Stimulated activated CD4-positive, alpha-beta T cell treated with anti-CD3 and anti-CD28 coated beads, Interleukin-4, amount 100 ng/mL, for 4 hours (primary cell): ENCODE data around the gene GLYATL3.

Source experiments
- DNase-seq, 2 experiments: peaks; one replicate each; pipeline ENCODE4 v3.0.0-alpha.2; 2020

The GLYATL3 gene

DNA sequence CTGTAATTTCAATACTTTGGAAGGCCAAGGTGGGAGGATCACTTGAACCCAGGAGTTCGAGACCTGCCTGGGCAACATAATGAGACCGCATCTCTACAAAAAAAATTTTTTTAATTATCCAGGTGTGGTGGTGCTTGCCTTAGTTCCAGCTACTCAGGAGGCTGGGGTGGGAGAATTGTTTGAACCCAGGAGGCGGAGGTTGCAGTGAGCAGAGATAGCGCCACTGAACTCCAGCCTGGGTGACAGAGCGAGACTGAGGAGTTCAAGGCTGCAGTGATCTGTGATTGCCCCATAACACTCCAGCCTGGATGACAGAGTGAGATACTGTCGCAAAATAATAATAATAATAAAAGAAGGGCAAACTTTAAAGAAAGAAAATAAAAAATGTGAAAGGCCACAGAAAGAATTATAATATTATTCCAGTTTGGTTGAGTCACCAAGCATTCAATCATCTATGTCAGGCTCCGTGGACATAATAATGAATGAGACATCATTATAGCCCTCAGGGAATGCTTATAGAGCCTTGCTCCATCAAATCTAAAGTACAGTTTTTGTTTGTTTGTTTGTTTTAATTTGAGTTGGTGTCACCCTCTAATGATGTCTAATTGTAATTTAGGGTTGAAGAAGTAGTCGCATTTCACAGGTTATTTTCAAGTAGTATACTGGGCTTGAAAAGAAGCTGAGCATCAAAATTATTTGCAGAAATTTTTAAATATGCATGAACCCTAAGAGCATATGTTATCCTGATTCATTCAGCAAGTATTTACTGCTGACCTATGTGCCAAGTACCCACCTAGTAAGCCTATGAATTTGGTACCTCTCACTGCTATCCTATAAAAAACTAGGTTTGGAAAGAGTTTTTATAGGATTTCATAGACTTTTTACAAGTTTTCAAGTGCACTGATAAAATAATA, 15.1 kb downstream of the GLYATL3 start:
- DNase-seq: no peak

GRCh38 chr6:49515485-49516146, 15.9 kb downstream of the GLYATL3 start:
- no peak for DNase-seq

GRCh38 chr6:49516147-49516505, 16.4 kb downstream of the GLYATL3 start:
- DNase-seq: no peak

DNA sequence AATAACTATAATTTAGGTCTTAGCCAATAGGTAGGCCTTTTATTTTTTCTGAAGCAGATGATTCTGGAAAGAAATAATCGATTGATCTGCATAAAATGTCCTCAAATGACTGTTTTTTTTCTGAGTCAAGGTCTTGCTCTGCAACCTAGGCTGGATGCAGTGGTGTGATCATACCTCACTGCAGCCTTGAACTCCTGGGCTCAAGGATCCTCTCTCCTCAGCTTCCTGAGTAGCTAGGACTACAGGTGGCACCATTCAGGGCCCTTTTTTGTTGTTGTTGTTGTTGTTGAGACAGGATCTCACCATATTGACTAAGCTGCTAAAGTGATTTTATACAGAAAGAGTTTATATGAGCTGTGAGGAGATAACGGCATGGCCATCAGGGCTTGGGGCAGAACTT, 18.2 kb downstream of the GLYATL3 start:
- no peak for DNase-seq

GRCh38 chr6:49519660-49520059, 19.9 kb downstream of the GLYATL3 start:
- DNase-seq: no peak

DNA sequence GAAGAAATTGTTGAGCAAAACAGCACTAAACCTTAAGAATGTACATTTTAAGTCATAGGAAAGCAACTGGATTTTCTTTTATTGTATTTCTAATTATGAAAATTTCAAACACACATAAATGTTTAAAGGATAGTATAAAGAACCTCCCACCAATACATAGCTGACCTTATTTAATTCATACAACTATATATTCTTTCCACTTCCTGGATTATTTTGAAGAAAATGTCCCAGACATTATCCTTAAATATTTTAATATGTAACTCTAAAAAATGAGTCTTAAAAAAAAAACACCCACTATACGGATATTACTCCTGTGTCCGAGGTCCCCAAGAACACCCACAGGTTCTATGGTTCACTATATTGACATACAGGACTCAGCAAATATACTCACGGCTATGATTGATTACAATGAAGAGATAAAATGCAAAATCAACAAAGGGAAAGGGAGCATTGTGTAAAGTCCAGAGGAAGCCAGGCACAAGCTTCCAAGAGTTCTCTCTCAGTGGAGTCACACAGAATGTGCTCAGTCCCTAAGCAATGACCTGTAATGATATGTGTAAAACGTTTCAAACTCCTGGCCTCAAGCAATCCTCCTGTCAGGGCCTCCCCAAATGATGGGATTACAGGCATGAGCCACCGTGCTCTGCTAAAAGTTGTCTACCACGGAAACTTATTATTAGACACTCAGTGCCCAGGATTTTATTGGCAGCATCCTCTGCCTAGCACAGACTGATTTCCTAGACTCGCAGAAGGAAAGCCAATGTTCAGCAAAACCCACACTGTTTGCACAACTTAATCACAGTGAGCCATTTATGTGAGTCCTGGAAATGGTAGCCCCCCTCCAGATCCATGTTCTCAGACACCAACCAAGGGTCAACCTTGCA, 23.2 kb downstream of the GLYATL3 start:
- no peak for DNase-seq

GRCh38 chr6:49523901-49524300, 24.2 kb downstream of the GLYATL3 start:
- DNase-seq: no peak

- no peak for DNase-seq
Observed at GRCh38 chr6:49524541-49524940, 24.8 kb downstream of the GLYATL3 start.

DNA sequence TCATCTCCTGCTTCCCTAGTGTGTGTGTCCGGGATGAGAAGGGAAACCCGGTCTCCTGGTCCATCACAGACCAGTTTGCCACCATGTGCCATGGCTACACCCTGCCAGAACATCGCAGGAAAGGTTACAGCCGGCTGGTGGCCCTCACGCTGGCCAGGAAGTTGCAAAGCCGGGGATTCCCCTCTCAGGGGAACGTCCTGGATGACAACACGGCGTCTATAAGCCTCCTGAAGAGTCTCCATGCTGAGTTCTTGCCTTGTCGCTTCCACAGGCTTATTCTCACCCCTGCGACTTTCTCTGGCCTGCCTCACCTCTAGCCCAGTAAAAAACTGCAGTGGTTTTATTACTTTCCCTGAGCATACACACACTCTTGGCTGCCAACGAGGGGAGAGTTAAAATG, 26.9 kb downstream of the GLYATL3 start:
- DNase-seq: no peak

GRCh38 chr6:49527320-49527719, 27.6 kb downstream of the GLYATL3 start:
- no peak for DNase-seq

GRCh38 chr6:49528571-49528970, 28.8 kb downstream of the GLYATL3 start:
- no peak for DNase-seq

DNA sequence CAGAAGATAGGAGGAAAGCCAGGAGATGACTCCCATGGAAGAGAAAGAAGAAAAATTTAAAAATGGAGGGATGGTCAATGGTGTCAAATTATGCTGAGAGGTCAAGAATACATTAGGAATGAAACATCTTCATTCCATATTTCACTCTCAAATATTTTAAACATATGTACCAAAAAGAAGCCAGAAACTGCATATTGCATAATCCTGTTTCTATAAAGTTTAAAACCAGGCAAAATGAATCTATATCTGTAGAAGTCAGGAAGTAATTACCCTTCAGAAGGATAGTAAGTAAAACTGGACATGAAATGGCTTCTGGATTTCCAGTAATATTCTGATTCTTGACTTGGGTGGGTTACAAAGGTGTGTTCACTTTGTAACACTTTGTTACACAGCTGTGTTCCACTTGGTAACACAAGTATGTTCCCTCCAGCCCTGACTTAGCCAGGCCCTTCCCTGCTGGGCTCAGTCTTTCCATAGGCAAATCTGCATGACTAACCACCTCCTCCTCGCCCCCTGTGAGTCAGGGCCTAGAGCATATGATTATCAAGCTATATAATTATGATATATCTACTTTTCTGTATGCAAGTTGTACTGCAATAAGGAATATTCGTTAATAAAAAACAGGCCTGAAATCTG, 30.5 kb downstream of the GLYATL3 start:
- no peak for DNase-seq

- DNase-seq: no peak
Observed at GRCh38 chr6:49531774-49532569, 32.2 kb downstream of the GLYATL3 start.

DNA sequence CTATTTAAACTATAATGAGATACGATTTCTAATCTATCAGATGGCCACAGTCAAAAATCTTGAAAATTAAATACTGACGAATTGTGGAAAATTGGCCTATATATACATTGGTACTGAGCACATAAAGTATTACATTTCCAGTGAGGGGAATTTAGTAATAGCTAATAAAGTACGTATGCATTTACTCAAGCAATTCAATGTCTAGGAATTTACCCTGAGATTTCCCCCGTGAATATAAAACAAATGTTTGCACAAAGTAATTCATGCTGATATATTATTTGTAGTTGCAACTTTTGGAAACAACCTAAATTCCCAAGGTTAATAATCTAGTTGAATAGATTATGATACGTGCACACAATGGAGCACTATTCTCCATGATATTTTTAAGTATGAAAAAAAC, 36.1 kb downstream of the GLYATL3 start:
- DNase-seq: no peak

DNA sequence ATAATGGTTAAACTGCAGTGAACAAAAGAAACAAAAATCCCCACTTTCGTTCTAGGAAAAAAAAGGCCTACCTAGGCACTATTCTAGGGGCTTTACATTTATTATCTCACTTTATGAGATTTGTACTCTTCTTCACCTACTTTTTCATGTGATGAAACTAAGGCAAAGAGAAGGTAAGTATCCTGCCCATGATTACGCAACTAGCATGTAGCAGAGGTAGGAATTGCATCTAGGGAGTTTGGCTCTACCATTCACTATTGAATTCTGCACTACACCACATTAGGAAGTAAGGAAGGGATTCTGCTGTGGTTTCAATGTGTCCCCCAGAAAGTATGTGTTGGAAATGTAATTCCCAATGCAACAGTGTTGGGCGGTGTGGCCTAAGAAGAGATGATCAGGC, 39.4 kb downstream of the GLYATL3 start:
- DNase-seq: no peak

DNA sequence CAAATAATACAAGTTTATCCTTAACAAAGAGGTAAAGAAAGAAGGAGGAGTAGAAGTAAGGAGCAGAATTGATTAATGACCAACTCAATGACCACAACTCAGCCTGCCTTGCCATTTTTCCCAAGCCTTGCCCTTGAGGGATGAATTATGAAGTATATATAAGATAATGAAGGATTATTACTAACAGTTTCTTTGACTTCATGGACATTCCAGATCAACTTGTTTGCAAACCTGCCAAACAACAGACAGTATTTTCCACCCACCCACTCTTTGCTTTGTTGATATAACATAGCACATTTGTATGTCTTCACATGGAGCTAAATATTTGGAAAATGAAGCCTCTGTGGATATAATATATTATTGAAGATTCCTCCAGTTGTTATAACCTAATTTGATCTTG, 40.9 kb downstream of the GLYATL3 start:
- DNase-seq: no peak

DNA sequence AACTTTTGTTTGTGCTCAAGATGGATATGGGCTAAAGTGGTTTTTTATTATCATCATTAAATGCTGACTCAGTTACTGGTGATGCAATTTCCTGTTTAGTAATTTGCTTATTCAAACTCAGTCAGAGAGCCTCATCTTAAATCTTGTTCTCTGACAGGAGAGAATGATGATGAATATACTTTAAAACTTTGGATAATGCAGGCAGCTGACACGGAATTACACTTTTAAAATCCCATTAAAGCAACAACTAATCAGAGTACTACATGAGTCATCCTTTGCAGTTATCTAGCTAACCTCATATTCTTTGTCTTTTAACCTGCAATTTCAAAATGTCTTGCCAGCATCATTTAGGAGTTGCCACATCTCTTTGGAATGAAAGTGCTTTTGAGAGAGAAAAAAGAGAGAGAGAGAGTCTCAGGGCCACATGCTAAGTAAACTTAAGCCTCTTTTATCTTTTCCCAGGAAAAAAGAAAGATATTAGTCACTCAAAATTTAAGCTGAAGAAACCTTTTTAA, 41.5 kb downstream of the GLYATL3 start:
- DNase-seq: no peak

DNA sequence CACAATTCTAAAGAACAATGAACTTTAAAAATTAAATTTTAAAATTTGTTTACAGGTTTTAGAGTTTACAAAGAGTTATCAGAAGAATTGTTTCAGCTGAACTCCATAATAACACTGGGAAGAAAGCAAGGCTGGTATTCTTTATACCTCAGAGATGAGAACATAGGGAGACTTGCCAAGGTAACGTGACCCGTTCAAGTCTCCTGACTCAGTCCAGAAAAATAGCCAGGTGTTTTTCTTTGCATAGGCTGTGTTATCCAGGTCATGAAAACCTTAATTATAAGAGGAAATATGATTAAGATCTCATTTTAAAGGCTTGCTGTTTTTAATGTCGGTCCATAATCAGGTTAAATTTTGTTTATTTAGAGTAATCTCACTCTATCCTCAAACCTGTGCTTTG, 42.2 kb downstream of the GLYATL3 start:
- no peak for DNase-seq

DNA sequence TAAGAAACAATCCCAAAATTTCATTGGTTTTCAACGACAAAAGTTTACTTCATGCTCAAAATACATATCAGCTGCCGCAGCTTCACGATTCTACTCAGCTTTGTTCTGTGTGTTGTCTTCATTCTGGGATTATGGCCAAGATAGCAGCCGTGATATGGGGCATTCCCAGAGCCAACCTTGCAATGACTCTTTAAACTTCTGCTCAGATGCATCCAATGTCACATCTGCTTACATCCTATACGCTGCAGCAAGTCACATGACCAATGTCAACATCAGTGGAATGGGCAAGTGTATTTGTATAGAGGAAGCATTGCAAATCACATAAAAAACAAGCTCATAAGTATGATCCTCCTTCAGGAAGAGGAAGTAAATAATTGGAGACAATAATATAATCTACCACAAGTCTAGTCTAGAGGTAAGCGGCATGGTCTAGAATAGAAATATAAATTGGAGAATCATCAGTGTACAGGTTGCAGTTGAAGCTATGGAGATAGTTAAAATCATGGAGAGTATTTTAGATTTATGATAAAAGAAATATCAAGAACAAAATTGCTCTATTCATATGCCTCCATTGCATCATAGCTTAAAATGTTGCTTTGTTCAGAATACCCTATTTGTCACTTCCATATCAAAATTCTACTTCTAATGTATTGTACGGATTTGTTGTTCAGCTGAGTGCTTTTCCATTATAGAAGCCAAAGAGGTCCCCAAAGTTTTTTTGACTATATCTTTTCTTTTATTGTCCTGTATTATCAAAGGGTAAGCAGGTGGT, 43.5 kb downstream of the GLYATL3 start:
- no peak for DNase-seq

DNA sequence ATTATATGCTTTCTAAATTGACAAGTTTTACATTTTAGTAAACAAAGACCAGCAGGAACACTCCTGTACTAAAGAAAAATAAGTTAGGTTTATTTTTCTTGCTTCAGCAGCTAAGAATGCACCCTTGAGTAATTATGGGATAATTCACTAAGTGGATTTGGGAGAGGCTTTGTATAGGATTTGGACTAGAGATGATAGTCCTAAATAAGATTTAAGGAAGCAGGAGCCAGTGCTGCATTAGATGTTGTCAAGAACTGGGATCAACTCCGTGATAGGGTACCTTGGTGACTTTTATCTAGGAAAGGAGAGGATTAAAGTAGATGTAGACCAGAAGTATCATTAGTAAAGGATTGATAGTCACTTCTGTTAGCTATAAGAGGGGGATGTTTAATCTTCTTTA, 46.6 kb downstream of the GLYATL3 start:
- DNase-seq: no peak
